T-helper 2 cell (primary cell): ENCODE data around the gene SLC34A1.
A peak's percentile ranks its signal among the peaks of the same experiment; 100 is the strongest.

Experiments used
- DNase-seq, 5 experiments: peaks; one replicate each; pipeline versions ENCODE4 v3.0.0 to v3.0.0-alpha.2; 2012 to 2022

Gene SLC34A1

GRCh38 chr5:177388521-177389052, 4.4 kb downstream of the SLC34A1 start:
- DNase-seq, result no peak

GRCh38 chr5:177389241-177390169, 5.3 kb downstream of the SLC34A1 start:
- peak in 4 of 5 experiments; percentile 27 to 88 (median 58) for DNase-seq

GRCh38 chr5:177390363-177391300, 6.4 kb downstream of the SLC34A1 start:
- peak; percentile 56 to 89 (median 80) for DNase-seq

- DNase-seq, result no peak
These were observed 8.5 kb downstream of the SLC34A1 start for GRCh38 chr5:177392765-177393164.

GRCh38 chr5:177393206-177393765, 9.1 kb downstream of the SLC34A1 start:
- DNase-seq, result no peak

- no peak for DNase-seq
These were observed 9.8 kb downstream of the SLC34A1 start for GRCh38 chr5:177393990-177394389.

GRCh38 chr5:177396078-177396477, 11.8 kb downstream of the SLC34A1 start:
- DNase-seq, result no peak

- DNase-seq, result no peak
These were observed 12.6 kb downstream of the SLC34A1 start for GRCh38 chr5:177396807-177397206.

GRCh38 chr5:177397875-177398390, 13.7 kb downstream of the SLC34A1 start:
- DNase-seq, result no peak

GRCh38 chr5:177399997-177400868, 16.0 kb downstream of the SLC34A1 start, which contains the start of gene PFN3:
TSS of gene PFN3 (minus strand) at chr5:177400661. CDS start at chr5:177400576, 85 bp downstream.
- DNase-seq, result no peak

GRCh38 chr5:177402271-177403043, 18.2 kb downstream of the SLC34A1 start:
- DNase-seq, result peak; percentile 37 to 75 (median 53)

GRCh38 chr5:177403102-177403791, 19.0 kb downstream of the SLC34A1 start:
- DNase-seq, result peak in 4 of 5 experiments; percentile 37 to 75 (median 62)

GRCh38 chr5:177403792-177404640, 19.8 kb downstream of the SLC34A1 start:
- peak; percentile 63 to 90 (median 79) for DNase-seq

- DNase-seq, result no peak
These were observed 20.5 kb downstream of the SLC34A1 start for GRCh38 chr5:177404641-177405179.

GRCh38 chr5:177405312-177405711, 21.1 kb downstream of the SLC34A1 start:
- DNase-seq, result no peak

- DNase-seq, result no peak
These were observed 21.6 kb downstream of the SLC34A1 start for GRCh38 chr5:177405805-177406204.

GRCh38 chr5:177409043-177409801, 25.0 kb downstream of the SLC34A1 start, which contains the start of gene F12:
TSS of gene F12 (minus strand) at chr5:177409564. CDS start at chr5:177409527, 37 bp downstream.
- no peak for DNase-seq
